Activated CD4-positive, alpha-beta T cell treated with anti-CD3 and anti-CD28 coated beads, Interleukin-2, amount 10 ng/mL, durations not matched to agents 7 days and 5 days (primary cell): ENCODE measurements around the gene CHRNA4. TPM values are rescaled to one million over a fixed set of nuclear protein-coding genes. Genes with fewer than 3 reads are reported as not detected.

Source experiments
- CTCF ChIA-PET: fragments of 350-600 bp; sonication (Branson Sonifier 250); formaldehyde crosslinking; loops from one replicate; lab custom pipeline; 2021; ENCODE audit warnings: antibody characterized with exemption; lab: Charles Lee
- POLR2A ChIA-PET: fragments of 350-600 bp; sonication (Branson Sonifier 250); formaldehyde crosslinking; loops from one replicate; lab custom pipeline; 2021; ENCODE audit warnings: antibody characterized with exemption; lab: Charles Lee
- DNase-seq: peaks from one replicate; pipeline ENCODE4 v3.0.0-alpha.2; 2020
- H3K27ac Mint-ChIP-seq: one replicate; pipeline ENCODE4 v1.8.0; 2021; ENCODE audit warnings: mild to moderate bottlenecking, moderate library complexity, mixed read lengths
- H3K27me3 Mint-ChIP-seq: one replicate; pipeline ENCODE4 v1.8.0; 2021; ENCODE audit warnings: mixed read lengths
- H3K36me3 Mint-ChIP-seq: one replicate; pipeline ENCODE4 v1.8.0; 2021; ENCODE audit warnings: low read depth, mixed read lengths
- H3K4me1 Mint-ChIP-seq: one replicate; pipeline ENCODE4 v1.8.0; 2021; ENCODE audit warnings: mixed read lengths
- H3K4me3 Mint-ChIP-seq: one replicate; pipeline ENCODE4 v1.8.0; 2021; ENCODE audit warnings: mild to moderate bottlenecking, moderate library complexity, mixed read lengths
- H3K9me3 Mint-ChIP-seq: one replicate; pipeline ENCODE4 v1.8.0; 2021; ENCODE audit warnings: mixed read lengths
- total RNA-seq, 2 experiments: library from RNA; stranded (reverse); gene quantifications; one replicate each; pipeline ENCODE4 v1.2.3, GENCODE V29; 2021

Gene CHRNA4
- total RNA-seq, 2 experiments from 2014 or later, result not detected

- Mint-ChIP-seq H3K36me3 (no peaks in the 10 kb centered on the region), H3K4me3 (no peak overlapping the region), H3K27me3 (peaks cover 8% of the 10 kb centered on the region), H3K9me3 (peaks cover 3% of the 10 kb centered on the region), H3K4me1 (no peaks in the 10 kb centered on the region), H3K27ac (no peak overlapping the region)
- DNase-seq, result no peak
- ChIA-PET POLR2A (no interaction called here), CTCF (no interaction called here)
Measured at GRCh38 chr20:63325021-63325471, 36.1 kb downstream of the CHRNA4 start.

- no peak overlapping the region for H3K4me3 Mint-ChIP-seq
- no peaks in the 10 kb centered on the region for H3K4me1 Mint-ChIP-seq
- H3K27me3 Mint-ChIP-seq, result peaks cover 8% of the 10 kb centered on the region
- ChIA-PET CTCF (no interaction called here), POLR2A (no interaction called here)
- no peak for DNase-seq
- H3K9me3 Mint-ChIP-seq, result peaks cover 3% of the 10 kb centered on the region
- no peak overlapping the region for H3K27ac Mint-ChIP-seq
- H3K36me3 Mint-ChIP-seq, result no peaks in the 10 kb centered on the region
Measured at GRCh38 chr20:63323357-63323981, 37.7 kb downstream of the CHRNA4 start.

GRCh38 chr20:63322933-63323273, 38.2 kb downstream of the CHRNA4 start:
- Mint-ChIP-seq H3K9me3 (peaks cover 3% of the 10 kb centered on the region), H3K36me3 (no peaks in the 10 kb centered on the region), H3K4me1 (no peaks in the 10 kb centered on the region), H3K4me3 (no peak overlapping the region), H3K27ac (no peak overlapping the region), H3K27me3 (peaks cover 8% of the 10 kb centered on the region)
- ChIA-PET CTCF (no interaction called here), POLR2A (no interaction called here)
- DNase-seq, result no peak

- peaks cover 3% of the 10 kb centered on the region for H3K9me3 Mint-ChIP-seq
- H3K27ac Mint-ChIP-seq, result no peak overlapping the region
- no peak for DNase-seq
- POLR2A ChIA-PET, result no interaction called here
- H3K27me3 Mint-ChIP-seq, result peaks cover 8% of the 10 kb centered on the region
- CTCF ChIA-PET, result no interaction called here
- H3K4me3 Mint-ChIP-seq, result no peak overlapping the region
- H3K36me3 Mint-ChIP-seq, result no peaks in the 10 kb centered on the region
- no peaks in the 10 kb centered on the region for H3K4me1 Mint-ChIP-seq
Measured at GRCh38 chr20:63322146-63322932, 38.8 kb downstream of the CHRNA4 start.

- Mint-ChIP-seq H3K4me1 (no peaks in the 10 kb centered on the region), H3K36me3 (no peaks in the 10 kb centered on the region), H3K27ac (no peak overlapping the region), H3K9me3 (no peaks in the 10 kb centered on the region), H3K27me3 (peaks cover 8% of the 10 kb centered on the region), H3K4me3 (no peak overlapping the region)
- no peak for DNase-seq
- ChIA-PET CTCF (no interaction called here), POLR2A (no interaction called here)
Measured at GRCh38 chr20:63321148-63321831, 39.9 kb downstream of the CHRNA4 start.

- Mint-ChIP-seq H3K4me1 (no peaks in the 10 kb centered on the region), H3K27ac (no peak overlapping the region), H3K4me3 (no peak overlapping the region), H3K9me3 (no peaks in the 10 kb centered on the region), H3K27me3 (peaks cover 8% of the 10 kb centered on the region), H3K36me3 (no peaks in the 10 kb centered on the region)
- POLR2A ChIA-PET, result no interaction called here
- no peak for DNase-seq
- CTCF ChIA-PET, result no interaction called here
Measured at GRCh38 chr20:63320616-63321147, 40.5 kb downstream of the CHRNA4 start.

GRCh38 chr20:63320041-63320511, 41.1 kb downstream of the CHRNA4 start:
- Mint-ChIP-seq H3K36me3 (no peaks in the 10 kb centered on the region), H3K27ac (no peak overlapping the region), H3K4me3 (no peak overlapping the region), H3K9me3 (no peaks in the 10 kb centered on the region), H3K27me3 (peaks cover 8% of the 10 kb centered on the region), H3K4me1 (no peaks in the 10 kb centered on the region)
- ChIA-PET CTCF (interaction anchor here (0.6 kb wide), 1 partner anchor 69 kb away, joined by 3 read pairs; no protein-coding TSS in a partner anchor), POLR2A (no interaction called here)
- DNase-seq, result no peak

- no peak overlapping the region for H3K27ac Mint-ChIP-seq
- ChIA-PET POLR2A (no interaction called here), CTCF (interaction anchor here (0.6 kb wide), 1 partner anchor 70 kb away, joined by 3 read pairs; no protein-coding TSS in a partner anchor)
- no peaks in the 10 kb centered on the region for H3K36me3 Mint-ChIP-seq
- no peak for DNase-seq
- no peaks in the 10 kb centered on the region for H3K4me1 Mint-ChIP-seq
- peaks cover 8% of the 10 kb centered on the region for H3K27me3 Mint-ChIP-seq
- H3K4me3 Mint-ChIP-seq, result no peak overlapping the region
- no peaks in the 10 kb centered on the region for H3K9me3 Mint-ChIP-seq
Measured at GRCh38 chr20:63319164-63320040, 41.7 kb downstream of the CHRNA4 start.

GRCh38 chr20:63318391-63319163, 42.6 kb downstream of the CHRNA4 start:
- Mint-ChIP-seq H3K27ac (no peak overlapping the region), H3K4me3 (no peak overlapping the region), H3K4me1 (no peaks in the 10 kb centered on the region), H3K9me3 (no peaks in the 10 kb centered on the region), H3K27me3 (peaks cover 4% of the 10 kb centered on the region), H3K36me3 (no peaks in the 10 kb centered on the region)
- no peak for DNase-seq
- CTCF ChIA-PET, result no interaction called here
- POLR2A ChIA-PET, result no interaction called here

GRCh38 chr20:63317601-63318291, 43.4 kb downstream of the CHRNA4 start:
- CTCF ChIA-PET, result no interaction called here

GRCh38 chr20:63317061-63317460, 44.1 kb downstream of the CHRNA4 start:
- Mint-ChIP-seq H3K4me1 (no peaks in the 10 kb centered on the region), H3K9me3 (no peaks in the 10 kb centered on the region), H3K36me3 (no peaks in the 10 kb centered on the region), H3K27me3 (no peaks in the 10 kb centered on the region), H3K27ac (no peak overlapping the region), H3K4me3 (no peak overlapping the region)
- ChIA-PET POLR2A (no interaction called here), CTCF (no interaction called here)
- DNase-seq, result no peak

More at GRCh38 chr20:63317601-63318291, 43.4 kb downstream of the CHRNA4 start:
- H3K9me3 Mint-ChIP-seq, result no peaks in the 10 kb centered on the region
- H3K27me3 Mint-ChIP-seq, result no peaks in the 10 kb centered on the region
- H3K27ac Mint-ChIP-seq, result no peak overlapping the region
- no peak for DNase-seq
- no peaks in the 10 kb centered on the region for H3K36me3 Mint-ChIP-seq
- H3K4me1 Mint-ChIP-seq, result no peaks in the 10 kb centered on the region
- POLR2A ChIA-PET, result no interaction called here
- H3K4me3 Mint-ChIP-seq, result no peak overlapping the region
